Measurements from ENCODE around the gene OLFM1.

- TF ChIP-seq CTCF (IDR thresholded peaks at IDR 0.05; ENCODE audit: borderline replicate concordance, extremely low read depth, low read length, poor library complexity, severe bottlenecking) (no peak), EZH2 (IDR thresholded peaks at IDR 0.05; ENCODE audit: borderline replicate concordance, low read depth, low read length, severe bottlenecking) (no peak)
Measured at GRCh38 chr9:135065804-135066203, 21.7 kb upstream of the OLFM1 start.

Data from DND-41 (cell line).